ENCODE measurements around the gene TEX19.

Gene TEX19

DNA sequence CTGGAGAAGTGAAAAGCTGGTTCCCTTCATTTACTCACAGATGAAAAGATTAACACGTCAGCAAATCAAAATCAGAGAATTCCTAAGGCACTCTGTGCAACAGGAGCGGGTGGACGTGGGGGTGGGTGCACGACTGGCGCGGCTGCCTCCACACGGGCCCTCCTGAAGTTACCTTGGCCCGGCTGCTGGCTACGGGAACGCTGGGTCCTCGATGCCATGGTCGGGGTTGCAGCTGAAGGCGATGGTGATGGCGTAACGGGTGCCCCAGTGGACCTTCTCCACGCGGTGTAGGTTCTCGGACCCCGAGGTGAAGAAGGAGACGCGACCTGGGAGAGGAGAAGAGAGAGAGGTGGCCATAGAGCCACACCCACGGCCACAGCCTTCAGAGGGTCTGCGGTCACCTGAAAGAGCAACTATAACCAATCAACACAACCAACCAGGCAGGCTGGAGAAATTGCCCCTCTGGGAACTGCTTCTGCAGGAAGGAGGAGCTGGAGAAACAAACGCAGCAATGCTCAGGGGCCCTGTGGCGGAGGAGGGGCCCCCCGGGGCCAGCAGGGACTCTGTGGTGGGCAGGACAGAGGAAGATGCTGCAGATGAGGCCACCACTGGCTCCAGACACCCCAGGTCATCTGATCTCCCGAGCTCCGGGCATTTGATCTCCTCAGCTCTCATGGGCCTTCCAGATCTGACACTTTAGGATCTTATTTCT is 33.3 kb downstream of the TEX19 start:
- TF ChIP-seq, protein P1, sequence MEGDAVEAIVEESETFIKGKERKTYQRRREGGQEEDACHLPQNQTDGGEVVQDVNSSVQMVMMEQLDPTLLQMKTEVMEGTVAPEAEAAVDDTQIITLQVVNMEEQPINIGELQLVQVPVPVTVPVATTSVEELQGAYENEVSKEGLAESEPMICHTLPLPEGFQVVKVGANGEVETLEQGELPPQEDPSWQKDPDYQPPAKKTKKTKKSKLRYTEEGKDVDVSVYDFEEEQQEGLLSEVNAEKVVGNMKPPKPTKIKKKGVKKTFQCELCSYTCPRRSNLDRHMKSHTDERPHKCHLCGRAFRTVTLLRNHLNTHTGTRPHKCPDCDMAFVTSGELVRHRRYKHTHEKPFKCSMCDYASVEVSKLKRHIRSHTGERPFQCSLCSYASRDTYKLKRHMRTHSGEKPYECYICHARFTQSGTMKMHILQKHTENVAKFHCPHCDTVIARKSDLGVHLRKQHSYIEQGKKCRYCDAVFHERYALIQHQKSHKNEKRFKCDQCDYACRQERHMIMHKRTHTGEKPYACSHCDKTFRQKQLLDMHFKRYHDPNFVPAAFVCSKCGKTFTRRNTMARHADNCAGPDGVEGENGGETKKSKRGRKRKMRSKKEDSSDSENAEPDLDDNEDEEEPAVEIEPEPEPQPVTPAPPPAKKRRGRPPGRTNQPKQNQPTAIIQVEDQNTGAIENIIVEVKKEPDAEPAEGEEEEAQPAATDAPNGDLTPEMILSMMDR (IDR thresholded peaks at IDR 0.05; ENCODE audit: insufficient read depth, low read depth, low read length, missing control alignments): no peak
- H3K4me3 ChIP-seq (ENCODE audit: low read depth, low read length): no peak overlapping the region
- no peak for DNase-seq (ENCODE audit: low read depth)

DNA sequence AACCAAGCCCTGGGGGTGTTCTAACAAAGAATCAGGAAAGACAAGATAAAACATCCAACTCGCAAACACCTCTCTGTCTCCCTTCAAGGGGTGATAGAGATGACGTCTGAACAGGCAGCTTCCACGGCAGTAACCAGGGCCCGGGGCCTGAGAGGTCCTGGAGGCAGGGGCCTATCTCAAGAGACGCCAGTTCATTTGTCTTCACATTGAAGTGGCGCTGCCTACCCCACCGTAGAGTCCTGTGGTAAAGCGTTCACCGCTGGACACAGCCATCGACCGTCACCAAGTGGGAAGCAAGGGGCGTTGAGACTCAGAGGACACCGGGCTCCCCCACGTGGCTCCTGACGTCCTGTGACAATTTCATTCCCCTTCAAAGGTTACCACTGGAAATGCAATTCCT is 33.9 kb downstream of the TEX19 start:
- DNase-seq (ENCODE audit: low read depth): no peak
- no peak overlapping the region for H3K4me3 ChIP-seq (ENCODE audit: low read depth, low read length)
- TF ChIP-seq, protein P1 (IDR thresholded peaks at IDR 0.05; ENCODE audit: insufficient read depth, low read depth, low read length, missing control alignments): no peak

DNA sequence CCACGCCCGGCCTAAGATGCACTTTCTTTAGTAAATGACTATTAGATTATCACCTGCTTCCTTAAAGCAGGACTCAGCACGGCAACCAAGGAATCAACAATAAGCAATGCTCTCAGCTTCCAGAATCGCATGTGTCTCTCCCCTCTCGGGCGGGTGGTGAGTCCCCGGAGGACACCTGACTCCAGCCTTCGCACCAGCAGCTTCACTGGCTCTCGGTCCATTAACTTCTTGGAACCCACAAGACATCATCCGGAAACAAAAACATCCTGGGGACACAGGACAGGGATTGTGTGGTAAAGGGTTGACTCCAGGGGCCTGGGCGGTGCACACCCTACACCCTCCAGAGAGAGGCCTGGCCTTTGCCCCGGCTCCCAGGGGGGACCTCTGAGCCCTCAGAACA is 35.2 kb downstream of the TEX19 start:
- H3K4me3 ChIP-seq (ENCODE audit: low read depth, low read length): no peak overlapping the region
- TF ChIP-seq, protein P1 (IDR thresholded peaks at IDR 0.05; ENCODE audit: insufficient read depth, low read depth, low read length, missing control alignments): no peak
- no peak for DNase-seq (ENCODE audit: low read depth)

DNA sequence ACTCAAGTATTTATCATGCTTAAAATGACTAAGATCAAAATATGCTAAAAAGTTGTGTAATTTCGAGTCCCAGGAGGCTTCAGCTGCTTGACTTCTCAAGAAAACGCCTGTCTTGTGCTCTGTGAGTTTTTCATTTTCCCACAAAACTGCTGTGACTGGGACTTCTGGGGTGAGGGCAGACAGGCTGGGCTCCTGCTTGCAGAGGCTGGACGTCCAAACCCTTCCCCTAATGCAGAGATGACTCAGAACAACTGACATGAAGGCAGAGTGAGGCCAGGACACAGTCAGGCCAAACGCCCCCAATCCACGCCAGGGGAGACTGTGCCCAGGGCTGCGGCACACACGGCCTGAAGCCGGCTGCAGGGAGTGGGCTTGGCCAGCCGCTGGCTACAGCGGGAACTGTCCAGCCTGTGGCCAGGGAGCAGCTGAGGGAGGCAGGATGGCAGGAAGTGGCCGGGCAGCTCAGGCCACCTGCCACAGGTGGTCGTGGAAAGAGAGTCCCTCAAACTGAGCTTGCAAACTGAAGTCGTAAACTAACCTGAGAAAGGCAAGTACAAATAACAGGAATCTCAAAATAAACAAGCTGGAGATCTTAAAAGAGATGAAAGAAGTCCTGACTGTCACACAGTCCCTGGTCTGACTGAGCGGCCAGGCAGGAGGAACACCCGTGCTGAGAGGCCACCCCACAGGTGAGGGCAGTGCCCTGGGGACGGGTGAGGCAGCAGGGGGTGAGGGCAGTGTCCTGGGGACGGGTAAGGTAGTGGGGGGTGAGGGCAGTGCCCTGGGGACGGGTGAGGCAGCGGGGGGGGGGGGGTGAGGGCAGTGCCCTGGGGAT is 37.8 kb downstream of the TEX19 start:
- no peak for DNase-seq (ENCODE audit: low read depth)
- H3K4me3 ChIP-seq (ENCODE audit: low read depth, low read length): no peak overlapping the region
- TF ChIP-seq, protein P1 (IDR thresholded peaks at IDR 0.05; ENCODE audit: insufficient read depth, low read depth, low read length, missing control alignments): no peak

DNA sequence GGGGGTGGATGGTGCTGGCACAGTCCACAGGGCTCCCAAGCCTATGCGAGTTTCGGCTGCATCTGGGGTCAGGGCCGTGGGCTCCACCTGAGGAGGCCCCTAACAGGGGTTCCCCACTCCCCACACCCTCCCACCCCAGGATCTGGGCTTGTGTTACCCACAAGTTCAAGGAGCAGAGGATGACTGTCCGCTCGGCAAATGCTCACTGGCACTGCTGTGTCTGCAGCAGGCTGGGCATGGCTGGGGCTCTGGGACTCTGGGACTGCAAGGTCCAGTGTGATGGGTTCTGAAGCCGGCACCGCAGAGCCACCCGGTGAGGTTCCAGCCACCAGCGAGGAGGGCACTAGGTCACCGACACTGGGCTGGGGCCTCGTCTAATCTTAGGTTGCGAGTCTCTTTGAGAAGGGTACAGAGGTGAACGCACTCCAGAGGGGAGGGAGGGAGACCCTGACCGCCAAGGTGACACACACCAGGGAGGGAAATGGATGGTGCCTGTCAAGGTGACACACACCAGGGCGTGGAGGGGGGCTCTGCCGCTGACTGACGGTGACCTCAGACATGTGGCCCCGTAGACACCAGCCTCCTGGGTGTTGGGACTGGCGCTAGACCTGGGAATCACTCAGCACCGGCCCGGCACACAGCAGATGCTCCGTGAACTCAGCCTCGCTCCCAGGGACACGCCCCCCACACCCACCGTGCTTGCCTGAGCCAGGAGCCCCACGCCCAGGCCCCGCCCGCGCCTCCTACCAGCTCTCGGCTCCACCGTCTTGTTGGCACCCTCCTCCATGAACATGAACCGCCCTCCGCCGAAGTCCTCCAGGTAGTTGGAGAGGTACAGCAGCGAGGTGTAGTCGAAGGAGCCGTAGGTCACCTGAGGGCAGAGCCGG is 38.6 kb downstream of the TEX19 start:
- no peak for DNase-seq (ENCODE audit: low read depth)
- TF ChIP-seq, protein P1 (IDR thresholded peaks at IDR 0.05; ENCODE audit: insufficient read depth, low read depth, low read length, missing control alignments): no peak
- no peak overlapping the region for H3K4me3 ChIP-seq (ENCODE audit: low read depth, low read length)

DNA sequence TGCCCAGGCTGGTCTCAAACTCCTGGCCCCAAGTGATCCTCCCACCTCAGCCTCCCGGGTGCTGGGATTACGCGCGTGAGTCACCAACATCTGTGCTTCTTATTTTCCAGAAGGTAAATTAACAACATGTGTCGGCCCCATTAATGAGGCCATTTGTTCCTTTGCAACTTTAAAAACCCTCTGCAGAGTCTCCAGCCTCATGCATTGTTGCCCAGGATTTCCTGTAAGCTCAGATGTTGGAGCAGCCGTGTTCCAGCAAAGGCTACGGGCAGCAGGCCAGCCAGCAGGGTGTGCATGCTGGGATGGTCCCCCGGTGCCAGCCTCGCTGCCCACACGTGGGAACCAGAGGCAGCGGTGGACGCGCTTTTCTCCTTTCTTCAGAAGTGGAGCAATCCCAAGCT is 40.0 kb downstream of the TEX19 start:
- no peak overlapping the region for H3K4me3 ChIP-seq (ENCODE audit: low read depth, low read length)
- TF ChIP-seq, protein P1 (IDR thresholded peaks at IDR 0.05; ENCODE audit: insufficient read depth, low read depth, low read length, missing control alignments): no peak
- no peak for DNase-seq (ENCODE audit: low read depth)
